ENCODE measurements around the gene C1orf35. TPM values are rescaled to one million over a fixed set of nuclear protein-coding genes. Genes with fewer than 3 reads are reported as not detected.
A peak's percentile ranks its signal among the peaks of the same experiment; 100 is the strongest.

The C1orf35 gene
- total and polyA plus RNA-seq, 9 of the 15 experiments (the other 6 are each of a cell fraction or from before 2014, with no cell fraction given), result 3.2 to 48.7 (median 12.5) TPM

DNA sequence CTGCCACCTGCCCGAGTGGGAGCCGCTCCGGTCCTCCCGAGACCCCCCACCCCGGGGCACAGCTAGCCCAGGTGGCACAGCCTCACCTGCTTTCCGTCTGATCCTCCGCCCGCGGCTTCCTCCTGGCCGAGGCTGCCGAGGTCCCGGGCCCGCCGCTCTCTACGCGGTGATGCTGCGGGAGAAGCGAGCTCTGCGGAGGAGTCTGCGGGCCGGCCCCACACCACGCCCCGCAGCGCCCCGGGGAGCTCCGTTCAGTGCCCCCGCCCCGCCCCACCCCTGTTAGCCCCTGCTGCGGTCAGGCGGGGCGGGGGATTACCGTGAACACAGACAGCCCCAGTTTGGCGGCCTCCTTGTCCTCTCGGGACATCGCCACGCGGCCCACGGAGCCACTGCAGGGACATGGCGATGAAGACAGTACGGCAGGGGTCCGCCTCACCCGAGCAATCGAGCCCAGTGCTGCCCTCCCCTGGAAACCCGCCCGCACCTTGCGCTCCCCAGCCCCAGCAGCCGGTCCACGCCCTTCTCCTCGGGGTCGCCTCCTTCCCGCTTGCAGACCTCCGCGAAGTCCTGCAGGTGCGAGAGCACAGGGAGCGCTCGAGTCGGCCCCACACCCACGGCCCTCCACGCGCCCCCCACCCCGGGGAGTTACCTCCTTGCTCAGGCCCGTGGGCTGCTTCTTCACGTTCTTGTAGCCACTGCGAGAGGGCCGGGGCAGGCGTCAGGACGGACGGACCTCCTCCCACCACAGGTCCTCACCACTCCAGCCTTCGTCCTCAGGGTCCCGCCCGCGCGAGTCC, 933 bp downstream of the C1orf35 start:
- peak; percentile 32 for FAIRE-seq
- in situ Hi-C loops (cut with MboI), result no loop called here
- 0 out of 2 replicates have a peak, but pooled peaks have one; percentile 37 for TF ChIP-seq THRB (CRISPR knock-in tag; conservative IDR thresholded peaks at IDR 0.05)
- TF ChIP-seq, protein P1, sequence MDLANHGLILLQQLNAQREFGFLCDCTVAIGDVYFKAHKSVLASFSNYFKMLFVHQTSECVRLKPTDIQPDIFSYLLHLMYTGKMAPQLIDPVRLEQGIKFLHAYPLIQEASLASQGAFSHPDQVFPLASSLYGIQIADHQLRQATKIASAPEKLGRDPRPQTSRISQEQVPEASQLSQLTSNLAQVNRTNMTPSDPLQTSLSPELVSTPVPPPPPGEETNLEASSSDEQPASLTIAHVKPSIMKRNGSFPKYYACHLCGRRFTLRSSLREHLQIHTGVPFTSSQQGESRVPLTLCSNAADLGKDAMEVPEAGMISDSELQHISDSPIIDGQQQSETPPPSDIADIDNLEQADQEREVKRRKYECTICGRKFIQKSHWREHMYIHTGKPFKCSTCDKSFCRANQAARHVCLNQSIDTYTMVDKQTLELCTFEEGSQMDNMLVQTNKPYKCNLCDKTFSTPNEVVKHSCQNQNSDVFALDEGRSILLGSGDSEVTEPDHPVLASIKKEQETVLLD (IDR thresholded peaks at IDR 0.05), result peak; percentile 64; the same call in 1 of the 2 replicates
- peak; percentile 60 for TF ChIP-seq MYC (IDR thresholded peaks at IDR 0.05; ENCODE audit: low read depth, low read length)
- TF ChIP-seq MYC (CRISPR knock-in tag; IDR thresholded peaks at IDR 0.05; ENCODE audit: borderline replicate concordance, low read depth), result no peak
- TF ChIP-seq NBN (IDR thresholded peaks at IDR 0.05; ENCODE audit: low read depth), result 0 out of 2 replicates have a peak, but pooled peaks have one; percentile 21
- TF ChIP-seq NRF1 (conservative IDR thresholded peaks at IDR 0.05 in 1 of 2, IDR thresholded peaks at IDR 0.05 in 1 of 2), result no peak
- peak; percentile 14 to 74; a peak in 3 of 4 replicates for TF ChIP-seq MAZ (CRISPR knock-in tag; conservative IDR thresholded peaks at IDR 0.05 in 1 of 2, IDR thresholded peaks at IDR 0.05 in 1 of 2)
- peak; percentile 59; the same call in 1 of the 2 replicates for TF ChIP-seq ZBTB17 (CRISPR knock-in tag; IDR thresholded peaks at IDR 0.05)
- TF ChIP-seq CXXC5 (CRISPR knock-in tag; IDR thresholded peaks at IDR 0.05), result peak; percentile 44
- TF ChIP-seq PRPF4 (IDR thresholded peaks at IDR 0.05; ENCODE audit: insufficient read depth, low read depth, low read length, poor library complexity, severe bottlenecking), result no peak
- 0 out of 2 replicates have a peak, but pooled peaks have one; percentile 31 for TF ChIP-seq SMAD3 (CRISPR knock-in tag; conservative IDR thresholded peaks at IDR 0.05)
- TF ChIP-seq ZSCAN29 (IDR thresholded peaks at IDR 0.05), result no peak
- no peak for TF ChIP-seq ZNF239 (CRISPR knock-in tag; IDR thresholded peaks at IDR 0.05)
- TF ChIP-seq TFAP4 (CRISPR knock-in tag; IDR thresholded peaks at IDR 0.05; ENCODE audit: borderline replicate concordance), result peak; percentile 63; the same call in 1 of the 2 replicates
- peak; percentile 54 to 74 (median 56) for TF ChIP-seq CTCF (IDR thresholded peaks at IDR 0.05 in 2 of 3, conservative IDR thresholded peaks at IDR 0.05 in 1 of 3; ENCODE audit: insufficient read depth in 2 of 3, low read depth in 1 of 3, low read length in 3 of 3)

More for the DNA sequence above, 933 bp downstream of the C1orf35 start:
- CTCF ChIA-PET (ENCODE audit: low intra/inter-chr PET ratio), result no interaction called here
- no TSS peak for BruUV-seq (replicated peaks)
- peak; percentile 78 for ATAC-seq
- intact Hi-C loops (cut with micrococcal nuclease), result loop anchor here (2.0 kb wide), 1 partner anchor 17 kb away; no protein-coding TSS in a partner anchor
- Histone ChIP-seq H2AFZ (ENCODE audit: low read depth, low read length) (peak overlapping the region; percentile 57), H3K36me3 (ENCODE audit: control insufficient read depth, insufficient read depth, low read length) (peaks cover 64% of the 10 kb centered on the region; the same call in 2 of the 3 replicates), H3K9me1 (ENCODE audit: control insufficient read depth, insufficient read depth, low read length) (peaks cover 3% of the 10 kb centered on the region), H3K4me3 (peak overlapping the region; percentile 100), H4K20me1 (replicated peaks; ENCODE audit: control insufficient read depth, insufficient read depth, low read length) (peaks cover 26% of the 10 kb centered on the region), H3K27me3 (ENCODE audit: control insufficient read depth in 2 of 2, insufficient read depth in 2 of 2, low read length in 2 of 2) (no peaks in the 10 kb centered on the region), H3K9ac (ENCODE audit: insufficient read depth in 1 of 2, low read depth in 2 of 2, low read length in 2 of 2) (peak overlapping the region; percentile 87 to 98; a peak in 3 of 4 replicates), H3K27ac (ENCODE audit: extremely low read depth, low read depth, low read length) (peak overlapping the region; percentile 87), H3K9me3 (replicated peaks; ENCODE audit: control insufficient read depth, insufficient read depth, low read depth, low read length) (peaks cover 5% of the 10 kb centered on the region; the same call in 1 of the 2 replicates), H3K79me2 (ENCODE audit: control insufficient read depth, insufficient read depth, low read length) (peaks cover 45% of the 10 kb centered on the region), H3K4me2 (ENCODE audit: insufficient read depth, low read length) (peak overlapping the region; percentile 94), H3K4me1 (replicated peaks in 1 of 2; ENCODE audit: control insufficient read depth in 2 of 2, insufficient read depth in 2 of 2, low read length in 2 of 2) (peaks cover 15 to 62% of the 10 kb centered on the region in 2 experiments)
- POLR2A ChIA-PET, result interaction anchor here (1.6 to 6.0 kb wide), 2 partner anchors 13 to 18 kb away, joined by 7 to 92 read pairs; no protein-coding TSS in a partner anchor
- peak; percentile 70 to 88 (median 80) for DNase-seq (ENCODE audit: extremely low read depth in 1 of 4, low spot score in 3 of 4)
- 2% methylated on average over 40 of the region's 73 CpGs for WGBS (ENCODE audit: insufficient coverage, low coverage, missing lambda C conversion rate)
